Fibroblast of lung (primary cell): ENCODE results near the gene CDNF. TPM values are rescaled to one million over a fixed set of nuclear protein-coding genes. Genes with fewer than 3 reads are reported as not detected.

ENCODE experiments used
- DNase-seq, 2 donors: peaks; one replicate each; pipeline versions ENCODE4 v3.0.0 to v3.0.0-alpha.2; 2010; ENCODE audit warnings: low read depth in 2 of 2
- H2AFZ ChIP-seq: 2 replicates; pipeline ENCODE4 v1.5.1; 2012; ENCODE audit warnings: low read length, control low read depth, inconsistent platforms
- H3K27ac ChIP-seq: 2 replicates; pipeline ENCODE4 v1.5.1; 2011; ENCODE audit warnings: low read length, control low read depth; ENCODE audit not compliant: insufficient read depth
- H3K27me3 ChIP-seq: 2 replicates; pipeline ENCODE4 v1.5.1; 2011; ENCODE audit warnings: mild to moderate bottlenecking, low read length; ENCODE audit not compliant: control insufficient read depth, insufficient read depth
- H3K36me3 ChIP-seq: 2 replicates; pipeline ENCODE4 v1.5.1; 2011; ENCODE audit warnings: low read length; ENCODE audit not compliant: control insufficient read depth, insufficient read depth
- H3K4me1 ChIP-seq: 2 replicates; pipeline ENCODE4 v1.5.1; 2011; ENCODE audit warnings: low read length; ENCODE audit not compliant: control insufficient read depth, insufficient read depth; ENCODE audit errors: extremely low read depth
- H3K4me2 ChIP-seq: 2 replicates; pipeline ENCODE4 v1.5.1; 2011; ENCODE audit warnings: low read length, control low read depth; ENCODE audit not compliant: insufficient read depth; ENCODE audit errors: extremely low read depth
- H3K4me3 ChIP-seq, 4 experiments: fragments of 200-600 bp in 1 of 4; sonication (generic) in 1 of 4; replicated peaks in 1 of 4; 2 replicates each; pipeline ENCODE4 v1.5.1; 2011 to 2016; ENCODE audit warnings: low read length in 4 of 4, low read depth in 3 of 4, mild to moderate bottlenecking in 3 of 4, control low read depth in 2 of 4, inconsistent platforms in 1 of 4, mixed read lengths in 1 of 4; ENCODE audit not compliant: insufficient read depth in 1 of 4; ENCODE audit errors: control extremely low read depth in 1 of 4
- H3K79me2 ChIP-seq: 2 replicates; pipeline ENCODE4 v1.5.1; 2012; ENCODE audit warnings: mild to moderate bottlenecking, low read length, inconsistent platforms; ENCODE audit not compliant: control insufficient read depth, insufficient read depth
- H3K9ac ChIP-seq: 2 replicates; pipeline ENCODE4 v1.5.1; 2011; ENCODE audit warnings: mild to moderate bottlenecking, low read length, control low read depth; ENCODE audit not compliant: insufficient read depth
- H3K9me3 ChIP-seq: 2 replicates; pipeline ENCODE4 v1.5.1; 2012; ENCODE audit warnings: low read depth, low read length; ENCODE audit not compliant: control insufficient read depth, insufficient read depth
- H4K20me1 ChIP-seq: 2 replicates; pipeline ENCODE4 v1.5.1; 2011; ENCODE audit warnings: low read length; ENCODE audit not compliant: control insufficient read depth, insufficient read depth; ENCODE audit errors: extremely low read depth
- CTCF ChIP-seq, 2 donors: IDR thresholded peaks in 1 of 2; conservative IDR thresholded peaks in 1 of 2; 1 replicate in 1 of 2; 2 replicates in 1 of 2; pipeline ENCODE4 v1.5.1; 2011 to 2012; ENCODE audit warnings: low read length in 2 of 2, control low read depth in 1 of 2, inconsistent platforms in 1 of 2, low read depth in 1 of 2, mild to moderate bottlenecking in 1 of 2
- EZH2 ChIP-seq: IDR thresholded peaks from 2 replicates; pipeline ENCODE4 v1.5.1; 2012; ENCODE audit warnings: low read length, control low read depth, mild to moderate bottlenecking; ENCODE audit errors: missing control alignments
- polyA plus RNA-seq, 2 donors: library from polyadenylated mRNA; depleted of rRNA in 1 of 2; stranded (reverse) in 1 of 2; unstranded in 1 of 2; fragments of >200 nt; gene quantifications; 2 replicates each; pipeline ENCODE4 v1.2.1, GENCODE V29; 2011 to 2012; ENCODE audit warnings: missing spikeins in 1 of 2
- total RNA-seq: library from RNA; depleted of rRNA; stranded (reverse); fragments of >200 nt; gene quantifications from 2 replicates; pipeline ENCODE4 v1.2.1, GENCODE V29; 2014

The CDNF gene
- total and polyA plus RNA-seq, 2 donors (not counting 1 experiment from before 2014, with no cell fraction given), result 1.2 to 3.4 TPM

- Histone ChIP-seq H2AFZ (no peak overlapping the region), H3K9ac (no peak overlapping the region), H3K27ac (no peak overlapping the region), H3K27me3 (no peaks in the 10 kb centered on the region), H3K4me2 (no peak overlapping the region), H3K36me3 (no peaks in the 10 kb centered on the region), H3K9me3 (no peaks in the 10 kb centered on the region), H3K4me3 (no peak overlapping the region), H3K4me1 (no peaks in the 10 kb centered on the region), H3K79me2 (no peaks in the 10 kb centered on the region), H4K20me1 (no peaks in the 10 kb centered on the region)
- TF ChIP-seq CTCF (conservative IDR thresholded peaks at IDR 0.05 in 1 of 2, IDR thresholded peaks at IDR 0.05 in 1 of 2; ENCODE audit: low read depth in 1 of 2, low read length in 2 of 2) (no peak), EZH2 (no peak)
- DNase-seq, result no peak
Measured at GRCh38 chr10:14860791-14861190, 23.0 kb upstream of the CDNF start.

DNA sequence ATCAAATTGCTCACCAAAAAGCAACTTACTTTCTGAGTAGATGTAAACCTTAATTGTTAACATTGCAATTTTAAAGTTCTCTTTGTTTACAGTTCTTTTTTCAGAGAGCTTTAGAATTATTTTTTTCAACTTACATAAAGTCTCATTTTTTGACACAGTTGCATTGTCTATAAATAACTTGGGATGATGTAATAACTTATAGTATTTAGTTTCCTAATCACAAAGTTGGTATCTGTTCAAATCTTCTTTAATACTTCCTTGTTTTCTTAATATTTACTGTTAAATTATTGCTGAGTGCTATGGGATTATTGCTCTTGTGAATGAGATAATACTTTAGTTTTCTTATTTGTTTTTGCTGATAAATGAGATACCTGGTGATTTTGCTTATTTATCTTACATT is 21.9 kb upstream of the CDNF start:
- Histone ChIP-seq H2AFZ (no peak overlapping the region), H3K4me2 (no peak overlapping the region), H3K4me1 (no peaks in the 10 kb centered on the region), H3K9ac (no peak overlapping the region), H4K20me1 (no peaks in the 10 kb centered on the region), H3K9me3 (no peaks in the 10 kb centered on the region), H3K27ac (no peak overlapping the region), H3K79me2 (no peaks in the 10 kb centered on the region), H3K4me3 (no peak overlapping the region), H3K27me3 (no peaks in the 10 kb centered on the region), H3K36me3 (no peaks in the 10 kb centered on the region)
- DNase-seq, result peak in 1 of 2 donors; percentile 23
- TF ChIP-seq EZH2 (no peak), CTCF (conservative IDR thresholded peaks at IDR 0.05 in 1 of 2, IDR thresholded peaks at IDR 0.05 in 1 of 2; ENCODE audit: low read depth in 1 of 2, low read length in 2 of 2) (no peak)

- TF ChIP-seq CTCF (conservative IDR thresholded peaks at IDR 0.05 in 1 of 2, IDR thresholded peaks at IDR 0.05 in 1 of 2; ENCODE audit: low read depth in 1 of 2, low read length in 2 of 2), result no peak
- no peak for TF ChIP-seq EZH2
- H2AFZ ChIP-seq, result no peak overlapping the region
- H3K27me3 ChIP-seq, result no peaks in the 10 kb centered on the region
Measured at GRCh38 chr10:14859043-14859442, 21.2 kb upstream of the CDNF start.

More at GRCh38 chr10:14859043-14859442, 21.2 kb upstream of the CDNF start:
- Histone ChIP-seq H3K79me2 (no peaks in the 10 kb centered on the region), H4K20me1 (no peaks in the 10 kb centered on the region), H3K27ac (no peak overlapping the region), H3K9me3 (no peaks in the 10 kb centered on the region), H3K9ac (no peak overlapping the region), H3K4me1 (no peaks in the 10 kb centered on the region), H3K4me3 (no peak overlapping the region), H3K4me2 (no peak overlapping the region), H3K36me3 (no peaks in the 10 kb centered on the region)
- DNase-seq, result no peak
